GM12801 (cell line): ENCODE data around the gene TOR1AIP1.

Source experiments
- CTCF ChIP-seq: IDR thresholded peaks from one replicate; pipeline ENCODE4 v1.5.1; 2011; ENCODE audit warnings: control low read depth; ENCODE audit not compliant: insufficient read length; ENCODE audit errors: extremely low read depth

TOR1AIP1 gene

GRCh38 chr1:179933219-179933618, 51.1 kb downstream of the TOR1AIP1 start:
- no peak for TF ChIP-seq CTCF

- no peak for TF ChIP-seq CTCF
Observed at GRCh38 chr1:179935909-179936496, 53.9 kb downstream of the TOR1AIP1 start.

- TF ChIP-seq CTCF = no peak
Observed at GRCh38 chr1:179937668-179938254, 55.7 kb downstream of the TOR1AIP1 start.

GRCh38 chr1:179938752-179939151, 56.7 kb downstream of the TOR1AIP1 start:
- no peak for TF ChIP-seq CTCF

GRCh38 chr1:179939941-179940340, 57.9 kb downstream of the TOR1AIP1 start:
- no peak for TF ChIP-seq CTCF

GRCh38 chr1:179941454-179941853, 59.4 kb downstream of the TOR1AIP1 start:
- no peak for TF ChIP-seq CTCF

GRCh38 chr1:179950651-179951050, 68.6 kb downstream of the TOR1AIP1 start:
- TF ChIP-seq CTCF = no peak
